Measurements from ENCODE around the gene DDX42.

The DDX42 gene, protein sequence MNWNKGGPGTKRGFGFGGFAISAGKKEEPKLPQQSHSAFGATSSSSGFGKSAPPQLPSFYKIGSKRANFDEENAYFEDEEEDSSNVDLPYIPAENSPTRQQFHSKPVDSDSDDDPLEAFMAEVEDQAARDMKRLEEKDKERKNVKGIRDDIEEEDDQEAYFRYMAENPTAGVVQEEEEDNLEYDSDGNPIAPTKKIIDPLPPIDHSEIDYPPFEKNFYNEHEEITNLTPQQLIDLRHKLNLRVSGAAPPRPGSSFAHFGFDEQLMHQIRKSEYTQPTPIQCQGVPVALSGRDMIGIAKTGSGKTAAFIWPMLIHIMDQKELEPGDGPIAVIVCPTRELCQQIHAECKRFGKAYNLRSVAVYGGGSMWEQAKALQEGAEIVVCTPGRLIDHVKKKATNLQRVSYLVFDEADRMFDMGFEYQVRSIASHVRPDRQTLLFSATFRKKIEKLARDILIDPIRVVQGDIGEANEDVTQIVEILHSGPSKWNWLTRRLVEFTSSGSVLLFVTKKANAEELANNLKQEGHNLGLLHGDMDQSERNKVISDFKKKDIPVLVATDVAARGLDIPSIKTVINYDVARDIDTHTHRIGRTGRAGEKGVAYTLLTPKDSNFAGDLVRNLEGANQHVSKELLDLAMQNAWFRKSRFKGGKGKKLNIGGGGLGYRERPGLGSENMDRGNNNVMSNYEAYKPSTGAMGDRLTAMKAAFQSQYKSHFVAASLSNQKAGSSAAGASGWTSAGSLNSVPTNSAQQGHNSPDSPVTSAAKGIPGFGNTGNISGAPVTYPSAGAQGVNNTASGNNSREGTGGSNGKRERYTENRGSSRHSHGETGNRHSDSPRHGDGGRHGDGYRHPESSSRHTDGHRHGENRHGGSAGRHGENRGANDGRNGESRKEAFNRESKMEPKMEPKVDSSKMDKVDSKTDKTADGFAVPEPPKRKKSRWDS

GRCh38 chr17:63774141-63774968, at the start of gene DDX42:
TSS of gene DDX42 (plus strand) at chr17:63774170. CDS start at chr17:63787050, 12,880 bp downstream.
- DNase-seq (ENCODE audit: low spot score) = peak; percentile 41

DNA sequence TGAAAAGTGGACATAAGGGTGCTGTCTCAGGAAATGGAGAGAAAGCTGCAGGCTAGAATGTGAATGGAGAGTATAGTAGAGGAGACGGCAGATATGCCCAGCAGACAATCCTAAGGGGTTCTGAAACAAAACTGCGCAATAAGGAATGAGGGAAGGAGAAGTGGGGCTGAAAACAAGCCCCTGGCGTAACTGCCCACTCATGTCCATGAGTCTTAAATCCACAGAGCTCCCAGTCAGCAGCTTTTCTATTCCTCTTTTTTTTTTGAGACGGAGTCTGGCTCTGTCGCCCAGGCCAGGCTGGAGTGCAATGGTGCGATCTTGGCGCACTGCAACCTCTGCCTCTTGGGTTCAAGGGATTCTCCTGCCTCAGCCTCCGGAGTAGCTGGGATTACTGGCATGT, 38.3 kb upstream of the DDX42 start:
- DNase-seq (ENCODE audit: low spot score) = no peak

- DNase-seq (ENCODE audit: low spot score) = peak; percentile 27
Measured at GRCh38 chr17:63740464-63741142, 33.4 kb upstream of the DDX42 start.

- DNase-seq (ENCODE audit: low spot score) = no peak
Measured at GRCh38 chr17:63741143-63741407, 32.9 kb upstream of the DDX42 start.

GRCh38 chr17:63741408-63742173, 32.4 kb upstream of the DDX42 start, which contains the start of gene STRADA:
TSS of gene STRADA (minus strand) at chr17:63741799. CDS start at chr17:63728369, 13,430 bp downstream.
- peak; percentile 98 for DNase-seq (ENCODE audit: low spot score)

DNA sequence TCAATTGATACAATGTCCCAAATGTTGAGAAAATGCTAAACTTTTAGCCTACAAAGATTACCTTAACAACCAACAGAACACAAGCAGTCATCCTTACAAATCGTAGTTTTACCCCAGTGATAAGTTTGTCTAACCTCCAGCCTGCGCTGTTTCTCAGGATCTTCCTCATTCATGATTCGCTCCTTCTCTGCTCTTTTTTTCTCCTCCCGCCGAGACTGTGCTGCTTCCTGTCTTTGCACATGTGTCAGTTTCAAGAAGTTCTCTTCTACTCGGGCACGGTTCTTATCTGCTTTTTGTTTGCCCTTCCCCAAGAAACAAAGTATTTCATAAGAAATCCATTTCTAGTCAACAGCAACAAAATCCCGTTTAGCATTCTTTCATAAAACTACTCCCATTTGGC, 22.2 kb upstream of the DDX42 start:
- DNase-seq (ENCODE audit: low spot score) = no peak

GRCh38 chr17:63752707-63753106, 21.3 kb upstream of the DDX42 start:
- no peak for DNase-seq (ENCODE audit: low spot score)

- DNase-seq (ENCODE audit: low spot score) = no peak
Measured at GRCh38 chr17:63753215-63753614, 20.8 kb upstream of the DDX42 start.

GRCh38 chr17:63754046-63754445, 19.9 kb upstream of the DDX42 start:
- DNase-seq (ENCODE audit: low spot score) = no peak

GRCh38 chr17:63758428-63758827, 15.5 kb upstream of the DDX42 start:
- no peak for DNase-seq (ENCODE audit: low spot score)

DNA sequence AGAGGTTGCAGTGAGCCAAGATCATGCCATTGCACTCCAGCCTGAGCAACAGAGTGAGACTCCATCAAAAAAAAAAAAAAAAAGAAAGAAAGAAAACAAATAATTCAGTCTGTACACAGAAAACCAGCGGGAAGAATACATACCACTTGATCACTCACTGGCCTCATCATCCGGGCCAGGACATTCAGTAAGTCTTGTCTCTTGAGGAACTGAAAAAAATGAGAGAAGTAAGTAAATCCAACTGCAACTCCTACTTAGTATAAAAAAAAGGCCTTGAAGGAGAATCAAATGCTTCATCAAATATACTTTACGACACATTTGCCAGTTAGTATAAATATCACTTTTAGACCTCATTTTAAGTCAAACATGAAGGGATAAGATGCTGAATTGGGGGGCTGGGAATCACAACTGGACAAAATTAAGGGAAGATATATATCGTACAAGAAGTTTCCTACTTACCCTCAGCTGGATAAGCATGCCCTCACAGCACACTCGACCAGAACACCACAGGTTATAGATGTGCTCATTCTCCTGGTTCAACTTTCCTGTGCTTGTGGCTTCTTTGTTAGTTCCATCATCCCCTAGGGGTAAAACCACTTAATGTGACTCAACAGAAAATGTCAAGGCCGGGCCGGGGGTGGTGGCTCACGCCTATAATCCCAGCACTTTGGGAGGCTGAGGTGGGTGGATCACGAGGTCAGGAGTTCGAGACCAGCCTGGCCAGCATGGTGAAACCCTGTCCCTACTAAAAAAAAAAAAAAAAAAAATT, 13.0 kb upstream of the DDX42 start:
- no peak for DNase-seq (ENCODE audit: low spot score)

- DNase-seq (ENCODE audit: low spot score) = no peak
Measured at GRCh38 chr17:63762161-63763078, 11.6 kb upstream of the DDX42 start.

DNA sequence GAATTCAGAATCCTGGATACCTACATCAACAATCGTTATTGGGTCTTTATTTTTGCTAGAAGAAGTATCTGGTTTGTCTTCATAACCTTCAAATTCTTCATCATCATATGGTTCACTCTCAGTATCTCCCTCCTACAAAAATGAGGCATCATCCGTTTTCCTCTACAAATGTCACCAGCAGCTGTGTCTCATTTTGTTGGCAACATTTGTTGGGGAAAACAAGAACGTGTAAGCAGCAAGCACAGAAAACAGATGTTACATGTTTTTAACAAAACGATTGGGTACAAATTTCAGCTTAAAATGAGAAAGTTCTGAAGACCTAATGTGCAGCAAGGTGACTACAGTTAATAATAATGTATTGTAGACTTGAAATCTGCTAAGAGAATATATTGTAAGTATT, 9.3 kb upstream of the DDX42 start:
- no peak for DNase-seq (ENCODE audit: low spot score)

GRCh38 chr17:63766754-63767153, 7.2 kb upstream of the DDX42 start:
- DNase-seq (ENCODE audit: low spot score) = no peak

GRCh38 chr17:63768433-63768832, 5.5 kb upstream of the DDX42 start:
- DNase-seq (ENCODE audit: low spot score) = no peak

DNA sequence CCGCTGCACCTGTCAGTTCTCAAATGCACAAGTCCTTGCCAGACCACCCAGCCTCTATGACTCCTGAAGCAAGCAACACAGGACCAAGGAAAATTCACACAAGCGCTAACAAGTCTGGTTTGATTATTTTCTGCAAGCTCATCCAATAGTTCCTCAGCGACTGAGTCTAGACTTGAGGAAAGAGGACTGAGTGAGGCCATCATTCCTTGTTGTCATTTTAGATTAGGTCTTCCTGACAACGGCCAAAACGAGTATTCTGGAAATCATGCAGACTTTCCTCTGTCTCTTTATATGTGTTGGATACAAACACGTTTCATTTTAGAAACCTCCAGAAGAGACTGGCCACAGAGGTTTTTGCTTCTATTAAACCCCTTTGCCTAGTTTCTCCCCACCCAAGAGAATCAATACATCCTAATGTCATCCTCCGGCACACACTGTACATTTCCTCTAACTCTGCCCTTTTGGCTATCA, 1.1 kb upstream of the DDX42 start:
- DNase-seq (ENCODE audit: low spot score) = no peak

DNA sequence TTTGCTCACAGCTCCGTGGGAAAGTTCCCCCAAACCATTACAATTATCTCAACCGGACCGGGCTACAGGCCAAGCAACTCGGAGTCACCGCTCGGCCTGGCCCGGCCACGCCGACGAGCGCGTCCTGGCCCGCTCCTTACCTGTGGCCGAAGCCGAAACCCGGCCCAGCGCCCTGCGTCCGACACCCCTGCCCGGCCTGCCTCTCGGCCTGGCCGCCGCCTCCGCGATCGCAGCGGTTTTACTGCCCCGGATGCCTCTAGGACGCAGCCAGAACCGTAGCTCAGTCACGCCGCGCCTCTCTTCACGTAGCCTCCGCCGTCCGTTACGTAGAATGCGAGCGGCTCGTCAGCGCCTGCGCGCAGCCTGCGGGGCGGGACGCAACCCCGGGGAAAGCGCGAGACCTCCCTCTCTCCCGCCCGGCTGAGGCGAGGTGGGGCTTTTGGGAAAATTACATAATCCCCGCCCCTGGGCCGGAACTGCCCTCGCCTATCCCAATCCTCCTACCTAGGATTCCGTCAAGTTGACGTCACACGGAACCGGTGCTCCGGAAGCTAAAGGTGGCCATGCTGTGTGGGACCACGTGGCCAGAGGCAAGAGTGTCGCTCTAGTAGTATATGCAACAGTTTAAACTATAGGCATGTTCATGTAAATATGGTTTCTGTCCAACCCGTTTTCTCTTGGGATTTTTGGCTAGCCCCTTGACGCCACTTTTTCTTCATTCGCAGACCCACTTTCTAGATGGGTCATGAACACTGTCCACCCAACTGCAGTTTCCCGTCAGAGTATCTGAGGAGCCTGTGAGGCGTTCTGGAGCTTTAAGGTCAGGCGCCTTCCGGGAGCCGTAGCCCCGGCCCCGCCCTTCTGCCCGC, 464 bp upstream of the DDX42 start, which contains the start of gene CCDC47:
Gene CCDC47 (minus strand): TSS at position 326 of the 869 bp plus-strand sequence. CDS start 7,422 bp downstream, outside the sequence.
- DNase-seq (ENCODE audit: low spot score) = peak; percentile 98

DNA sequence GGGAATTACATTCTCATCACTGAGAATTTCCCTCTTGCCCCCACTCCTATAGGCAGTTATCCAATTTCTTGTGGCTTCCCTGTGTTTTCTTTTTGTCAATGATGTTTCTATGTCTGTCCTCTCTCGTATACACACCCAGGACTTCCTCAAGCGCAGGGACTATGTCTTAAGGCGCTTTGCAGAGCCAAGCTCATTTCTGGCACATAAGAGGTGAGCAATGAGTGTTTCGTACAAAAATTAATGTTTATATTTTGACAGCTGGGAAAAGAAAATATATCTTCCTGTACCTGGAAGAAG, 947 bp downstream of the DDX42 start:
- DNase-seq (ENCODE audit: low spot score) = no peak
